OCI-LY3 (cell line): ENCODE measurements around the gene GRIK5.

Experiments used
- EZH2phosphoT487 ChIP-seq: fragments of 200-600 bp; shearing (Covaris generic); IDR thresholded peaks from 2 replicates; pipeline ENCODE4 v1.6.1; 2018; ENCODE audit warnings: antibody characterized with exemption, mixed run types, low read depth
- TF ChIP-seq, protein P1 (sequence below): fragments of 200-600, 300-600 bp; sonication (generic); IDR thresholded peaks from 2 replicates; pipeline ENCODE4 v1.5.1; 2014; ENCODE audit warnings: antibody characterized with exemption, low read length, low read depth

DNA sequence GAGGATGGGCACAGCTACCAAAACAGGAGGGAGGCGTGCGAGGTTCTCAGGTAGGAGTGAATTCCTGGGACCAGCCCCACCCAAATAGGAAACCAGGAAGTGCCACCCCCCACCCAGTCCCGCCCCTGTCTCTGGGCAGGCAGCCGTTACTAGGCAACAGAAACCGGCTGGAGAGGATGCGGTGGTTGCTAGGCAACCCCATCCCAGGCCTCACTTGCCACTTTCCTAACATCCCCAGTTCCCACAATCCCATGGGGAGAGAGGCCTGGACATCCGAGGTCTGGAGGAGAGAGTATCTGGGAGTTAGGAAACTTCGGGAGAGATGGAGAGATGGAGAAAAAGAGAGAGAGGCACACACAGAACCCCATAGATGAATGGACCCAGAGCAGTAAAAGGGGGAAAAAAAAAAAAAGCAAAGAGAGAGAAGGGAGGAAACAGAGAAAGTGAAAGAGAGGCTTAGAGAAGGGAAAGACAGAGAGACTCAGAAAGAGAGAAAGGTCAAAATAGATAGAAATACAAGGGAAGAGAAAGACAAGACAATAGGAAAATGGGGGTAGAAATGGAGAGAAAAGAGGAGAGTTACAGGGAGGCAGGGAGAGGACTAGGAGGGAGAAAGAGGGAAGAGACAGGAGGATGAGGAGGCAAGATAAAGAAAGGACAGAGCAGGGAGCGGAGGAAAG lies 3.8 kb downstream of the GRIK5 start:
- TF ChIP-seq, protein P1, sequence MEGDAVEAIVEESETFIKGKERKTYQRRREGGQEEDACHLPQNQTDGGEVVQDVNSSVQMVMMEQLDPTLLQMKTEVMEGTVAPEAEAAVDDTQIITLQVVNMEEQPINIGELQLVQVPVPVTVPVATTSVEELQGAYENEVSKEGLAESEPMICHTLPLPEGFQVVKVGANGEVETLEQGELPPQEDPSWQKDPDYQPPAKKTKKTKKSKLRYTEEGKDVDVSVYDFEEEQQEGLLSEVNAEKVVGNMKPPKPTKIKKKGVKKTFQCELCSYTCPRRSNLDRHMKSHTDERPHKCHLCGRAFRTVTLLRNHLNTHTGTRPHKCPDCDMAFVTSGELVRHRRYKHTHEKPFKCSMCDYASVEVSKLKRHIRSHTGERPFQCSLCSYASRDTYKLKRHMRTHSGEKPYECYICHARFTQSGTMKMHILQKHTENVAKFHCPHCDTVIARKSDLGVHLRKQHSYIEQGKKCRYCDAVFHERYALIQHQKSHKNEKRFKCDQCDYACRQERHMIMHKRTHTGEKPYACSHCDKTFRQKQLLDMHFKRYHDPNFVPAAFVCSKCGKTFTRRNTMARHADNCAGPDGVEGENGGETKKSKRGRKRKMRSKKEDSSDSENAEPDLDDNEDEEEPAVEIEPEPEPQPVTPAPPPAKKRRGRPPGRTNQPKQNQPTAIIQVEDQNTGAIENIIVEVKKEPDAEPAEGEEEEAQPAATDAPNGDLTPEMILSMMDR: no peak
- no peak for TF ChIP-seq EZH2phosphoT487
